ENCODE data around the gene ABO. TPM values are rescaled to one million over a fixed set of nuclear protein-coding genes. Genes with fewer than 3 reads are reported as not detected.
A peak's percentile ranks its signal among the peaks of the same experiment; 100 is the strongest.

Gene ABO
- total and polyA plus RNA-seq, 2 of the 8 experiments (the other 6 are each of a cell fraction or from before 2014, with no cell fraction given): 0.03 TPM; not detected in 1

DNA sequence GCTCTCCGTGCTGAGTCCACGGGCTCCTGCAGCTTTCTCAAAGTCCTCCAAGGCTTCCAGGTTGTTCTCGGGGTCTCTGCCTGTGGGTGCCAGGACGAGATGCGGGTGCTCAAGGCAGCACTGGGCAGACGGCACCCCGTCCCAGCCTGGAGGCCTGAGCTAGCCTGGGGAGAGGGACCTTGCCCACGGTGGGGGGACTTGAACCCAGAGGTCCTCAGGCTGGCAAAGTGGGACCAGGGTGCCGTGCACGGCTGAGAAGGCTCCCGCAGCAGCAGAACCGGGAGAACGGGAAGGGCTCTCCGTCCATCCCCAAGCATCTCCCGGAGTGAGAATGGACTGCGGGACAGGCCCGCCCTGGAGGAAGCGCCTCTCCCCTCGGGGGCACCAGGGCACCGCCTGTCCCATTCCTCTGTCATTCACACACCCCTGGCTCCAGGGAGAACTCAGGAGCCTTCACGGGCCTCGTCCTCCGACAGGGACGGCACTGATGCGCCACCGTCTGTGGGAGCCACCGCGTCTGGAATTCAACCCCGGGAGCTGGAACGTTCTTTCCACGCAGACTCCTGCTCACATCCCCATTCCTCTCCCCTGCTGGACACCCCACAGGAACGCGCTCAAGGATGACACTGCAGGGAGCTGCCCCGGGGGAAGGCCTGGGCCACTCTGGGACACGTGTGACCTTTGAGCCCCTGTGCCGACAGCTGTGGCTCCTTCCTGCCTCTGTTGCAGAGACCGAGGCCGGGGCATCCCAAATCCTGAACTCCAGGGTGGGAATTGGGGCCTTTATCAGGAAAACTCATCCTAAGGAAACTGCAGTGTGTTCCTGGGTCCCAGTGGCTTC is 49.6 kb downstream of the ABO start:
- no peaks in the 10 kb centered on the region for H3K27me3 ChIP-seq (replicated peaks in 1 of 4; ENCODE audit: control insufficient read depth in 3 of 4, extremely low read depth in 1 of 4, insufficient read depth in 3 of 4, low read length in 3 of 4)
- H3K79me1 ChIP-seq (ENCODE audit: low read depth, low read length): no peaks in the 10 kb centered on the region
- H3K14ac ChIP-seq (ENCODE audit: insufficient read length): no peak overlapping the region
- H3K4me1 ChIP-seq (replicated peaks in 1 of 4; ENCODE audit: control insufficient read depth in 3 of 4, insufficient read depth in 4 of 4, low read length in 3 of 4): no peaks in the 10 kb centered on the region
- H3K56ac ChIP-seq (replicated peaks; ENCODE audit: insufficient read length, low read depth, low read length): no peak overlapping the region
- no peak overlapping the region for H3K4me2 ChIP-seq (ENCODE audit: insufficient read depth in 1 of 2, low read depth in 2 of 2, low read length in 2 of 2)
- FAIRE-seq: no peak
- no peak overlapping the region for H3K4ac ChIP-seq (replicated peaks; ENCODE audit: insufficient read length, low read depth, low read length)
- DNase-seq (ENCODE audit: low read depth in 1 of 2, low spot score in 2 of 2): peak in 1 of 2 experiments; percentile 37
- no peak overlapping the region for H2AK5ac ChIP-seq (ENCODE audit: low read depth, low read length)
- H3K18ac ChIP-seq (ENCODE audit: extremely low read depth, low read length): no peak overlapping the region
- no peak overlapping the region for H3K27ac ChIP-seq (ENCODE audit: low read depth, low read length)
- ChIA-PET CTCF (ENCODE audit: partially characterized antibody) (interaction anchor here (0.7 to 2.6 kb wide), 4 partner anchors 14 to 38 kb away, joined by 3 to 12 read pairs (median 7); no protein-coding TSS in a partner anchor), POLR2A (ENCODE audit: partially characterized antibody) (no interaction called here)
- H4K20me1 ChIP-seq (replicated peaks in 1 of 2; ENCODE audit: control insufficient read depth in 1 of 2, insufficient read depth in 2 of 2, low read length in 2 of 2): peaks cover 0 to 1% of the 10 kb centered on the region in 2 experiments
- TF ChIP-seq CEBPB (IDR thresholded peaks at IDR 0.05; ENCODE audit: low read depth, low read length) (no peak), GTF2F1 (IDR thresholded peaks at IDR 0.05; ENCODE audit: borderline replicate concordance, low read depth, low read length) (no peak)
- 82% methylated on average over 36 of the region's 38 CpGs; no CpG with 5 or more reads in 1 of the 2 experiments for WGBS, 2 experiments (ENCODE audit: extremely low coverage in 1 of 2, insufficient coverage in 1 of 2, insufficient read length in 1 of 2, insufficient replicate concordance in 2 of 2, low coverage in 1 of 2, low lambda C conversion rate in 2 of 2, missing lambda C conversion rate in 1 of 2)
- no peak overlapping the region for H2BK5ac ChIP-seq (ENCODE audit: low read depth, low read length)
- H2BK20ac ChIP-seq (ENCODE audit: low read length): no peak overlapping the region
- no peak overlapping the region for H4K5ac ChIP-seq (ENCODE audit: insufficient read length, low read depth, low read length)
- no peaks in the 10 kb centered on the region for H3K79me2 ChIP-seq (ENCODE audit: control insufficient read depth in 1 of 2, insufficient read depth in 2 of 2, low read length in 2 of 2)
- no peak overlapping the region for H3K9ac ChIP-seq (replicated peaks in 1 of 4; ENCODE audit: extremely low read depth in 1 of 4, low read depth in 3 of 4, low read length in 3 of 4)
- no peak overlapping the region for H4K91ac ChIP-seq (replicated peaks; ENCODE audit: insufficient read length, low read length)
- H2BK12ac ChIP-seq (ENCODE audit: low read depth, low read length): no peak overlapping the region
- no peaks in the 10 kb centered on the region for H3K36me3 ChIP-seq (ENCODE audit: control insufficient read depth in 2 of 4, insufficient read depth in 4 of 4, low read length in 3 of 4)
- H2BK120ac ChIP-seq (replicated peaks; ENCODE audit: low read depth, low read length): no peak overlapping the region
- no peaks in the 10 kb centered on the region; the same call in 1 of the 2 replicates for H3K23me2 ChIP-seq (ENCODE audit: low read depth, low read length)
- no peak overlapping the region for H2BK15ac ChIP-seq (ENCODE audit: low read length)
- no peak overlapping the region for H2AFZ ChIP-seq (ENCODE audit: low read length)
- no peak overlapping the region for H3K4me3 ChIP-seq (ENCODE audit: extremely low read depth in 1 of 4, insufficient read depth in 2 of 4, low read depth in 3 of 4, low read length in 4 of 4)
- no peak overlapping the region; the same call in 1 of the 2 replicates for H4K8ac ChIP-seq (ENCODE audit: extremely low read depth, insufficient read depth, low read length)
- peaks cover 0 to 2% of the 10 kb centered on the region in 2 experiments; a peak in 1 of 4 replicates for H3K9me3 ChIP-seq (ENCODE audit: insufficient read depth in 2 of 2, low read depth in 1 of 2, low read length in 1 of 2)
- no peak overlapping the region for H3K23ac ChIP-seq (ENCODE audit: insufficient read length)
